ENCODE results near the gene TRPM3. TPM values are rescaled to one million over a fixed set of nuclear protein-coding genes. Genes with fewer than 3 reads are reported as not detected.

The TRPM3 gene
- polyA plus RNA-seq, 3 donors, result not detected

DNA sequence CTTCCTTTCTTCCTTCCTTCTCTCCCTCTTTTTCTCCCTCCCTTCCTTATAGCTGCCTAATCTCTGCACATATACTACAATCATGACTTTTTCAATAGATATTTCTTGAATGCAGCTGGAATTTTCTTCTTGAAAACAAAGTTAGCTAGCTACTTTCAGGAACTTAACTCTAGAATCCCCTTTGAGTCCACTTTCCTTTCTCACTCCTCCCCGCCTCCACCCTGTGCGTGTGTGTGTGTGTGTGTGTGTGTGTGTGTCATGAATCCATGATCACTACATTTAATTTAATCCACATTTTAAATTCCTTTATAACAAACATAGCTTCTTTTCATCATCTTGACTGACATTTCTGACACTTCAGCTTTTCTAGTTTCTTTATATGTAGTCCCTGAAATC lies 539.5 kb downstream of the TRPM3 start:
- WGBS (ENCODE audit: insufficient coverage), result no CpG with 5 or more reads among the region's 2 CpGs
- Mint-ChIP-seq H3K36me3 (peaks cover 0 to 3% of the 10 kb centered on the region in 2 donors), H3K4me3 (no peak overlapping the region), H3K4me1 (peaks cover 33% of the 10 kb centered on the region), H3K27ac (peak overlapping the region in 1 of 7 donors; percentile 49), H3K27me3 (ENCODE audit: low read depth in 3 of 3) (peaks cover 0 to 2% (median 0%) of the 10 kb centered on the region in 3 donors), H3K9me3 (no peaks in the 10 kb centered on the region)
- no peaks in the 10 kb centered on the region for H3K27me3 ChIP-seq (ENCODE audit: control insufficient read depth in 2 of 2, insufficient read depth in 2 of 2, low read length in 2 of 2)
- H3K9ac ChIP-seq (ENCODE audit: insufficient read depth, low read length, poor library complexity, severe bottlenecking), result no peak overlapping the region
- no peak overlapping the region for H3K4me2 ChIP-seq (replicated peaks; ENCODE audit: extremely low read depth, low read length, poor library complexity, severe bottlenecking)
- TF ChIP-seq, protein P1, sequence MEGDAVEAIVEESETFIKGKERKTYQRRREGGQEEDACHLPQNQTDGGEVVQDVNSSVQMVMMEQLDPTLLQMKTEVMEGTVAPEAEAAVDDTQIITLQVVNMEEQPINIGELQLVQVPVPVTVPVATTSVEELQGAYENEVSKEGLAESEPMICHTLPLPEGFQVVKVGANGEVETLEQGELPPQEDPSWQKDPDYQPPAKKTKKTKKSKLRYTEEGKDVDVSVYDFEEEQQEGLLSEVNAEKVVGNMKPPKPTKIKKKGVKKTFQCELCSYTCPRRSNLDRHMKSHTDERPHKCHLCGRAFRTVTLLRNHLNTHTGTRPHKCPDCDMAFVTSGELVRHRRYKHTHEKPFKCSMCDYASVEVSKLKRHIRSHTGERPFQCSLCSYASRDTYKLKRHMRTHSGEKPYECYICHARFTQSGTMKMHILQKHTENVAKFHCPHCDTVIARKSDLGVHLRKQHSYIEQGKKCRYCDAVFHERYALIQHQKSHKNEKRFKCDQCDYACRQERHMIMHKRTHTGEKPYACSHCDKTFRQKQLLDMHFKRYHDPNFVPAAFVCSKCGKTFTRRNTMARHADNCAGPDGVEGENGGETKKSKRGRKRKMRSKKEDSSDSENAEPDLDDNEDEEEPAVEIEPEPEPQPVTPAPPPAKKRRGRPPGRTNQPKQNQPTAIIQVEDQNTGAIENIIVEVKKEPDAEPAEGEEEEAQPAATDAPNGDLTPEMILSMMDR (IDR thresholded peaks at IDR 0.05), result no peak
- H3K9me3 ChIP-seq (replicated peaks in 1 of 2; ENCODE audit: control insufficient read depth in 1 of 2, insufficient read depth in 1 of 2, low read length in 2 of 2), result no peaks in the 10 kb centered on the region
- no peaks in the 10 kb centered on the region for H4K20me1 ChIP-seq (ENCODE audit: insufficient read depth, low read length)
- no peaks in the 10 kb centered on the region for H3K79me2 ChIP-seq (ENCODE audit: insufficient read depth, low read length)
- H3K36me3 ChIP-seq (replicated peaks in 1 of 2; ENCODE audit: control insufficient read depth in 1 of 2, insufficient read depth in 2 of 2, low read length in 2 of 2), result no peaks in the 10 kb centered on the region
- no peak overlapping the region for H2AFZ ChIP-seq (ENCODE audit: insufficient read depth, low read depth, low read length, poor library complexity, severe bottlenecking)
- H3K4me3 ChIP-seq (replicated peaks in 1 of 3; ENCODE audit: low read depth in 2 of 3, low read length in 3 of 3), result no peak overlapping the region
- no peak for DNase-seq
- peaks cover 25 to 29% of the 10 kb centered on the region in 2 donors for H3K4me1 ChIP-seq (ENCODE audit: control insufficient read depth in 1 of 2, insufficient read depth in 2 of 2, low read length in 2 of 2)
- no peak overlapping the region for H3K27ac ChIP-seq (ENCODE audit: low read depth in 1 of 2, low read length in 2 of 2)
- intact Hi-C loops (cut with micrococcal nuclease), result loop anchor here (2.0 to 10.0 kb wide), 2 partner anchors 19 to 47 kb away; no protein-coding TSS in a partner anchor

DNA sequence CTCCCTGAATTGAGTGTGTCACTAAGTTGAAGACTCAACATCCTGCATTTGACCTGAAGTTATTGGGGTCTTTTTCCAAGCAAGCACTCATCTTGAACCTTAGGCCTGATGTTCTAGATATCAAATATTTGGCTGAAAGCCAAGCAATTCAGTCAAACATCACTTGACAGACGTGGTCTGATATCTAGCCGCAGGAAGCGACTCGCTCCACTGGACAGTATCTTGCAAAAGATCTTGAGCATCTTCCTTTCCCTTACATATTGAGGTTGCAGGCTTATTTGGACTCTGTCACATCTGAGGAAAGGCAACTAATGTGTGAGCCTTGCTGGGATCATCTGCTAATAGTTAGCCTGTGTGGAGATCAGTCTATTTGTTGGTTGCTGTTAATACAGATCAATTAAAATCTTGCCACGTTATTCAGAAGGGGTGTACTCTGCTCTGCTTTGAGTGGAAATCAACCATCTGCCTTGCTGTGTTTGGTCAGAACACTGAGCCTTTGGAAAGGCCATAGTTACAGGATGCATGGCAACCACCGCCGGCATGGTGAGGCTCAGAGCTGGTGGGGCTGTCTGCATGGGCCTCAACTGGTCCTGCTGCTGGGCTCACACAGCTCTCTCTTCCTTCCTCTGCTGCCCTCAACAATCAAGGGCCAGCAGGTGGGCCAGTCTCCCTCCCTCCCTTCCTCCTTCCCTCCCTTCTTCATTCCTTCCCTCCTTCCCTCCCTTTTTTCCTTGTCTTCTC lies 540.0 kb downstream of the TRPM3 start:
- no peaks in the 10 kb centered on the region for H4K20me1 ChIP-seq (ENCODE audit: insufficient read depth, low read length)
- no peaks in the 10 kb centered on the region for H3K79me2 ChIP-seq (ENCODE audit: insufficient read depth, low read length)
- no peak overlapping the region for H3K4me3 ChIP-seq (replicated peaks in 1 of 3; ENCODE audit: low read depth in 2 of 3, low read length in 3 of 3)
- 52% methylated on average over 5 of the region's 7 CpGs for WGBS (ENCODE audit: insufficient coverage)
- H3K9ac ChIP-seq (ENCODE audit: insufficient read depth, low read length, poor library complexity, severe bottlenecking), result no peak overlapping the region
- TF ChIP-seq, protein P1 (IDR thresholded peaks at IDR 0.05), result no peak
- H3K27me3 ChIP-seq (ENCODE audit: control insufficient read depth in 2 of 2, insufficient read depth in 2 of 2, low read length in 2 of 2), result no peaks in the 10 kb centered on the region
- Mint-ChIP-seq H3K4me3 (no peak overlapping the region), H3K4me1 (peaks cover 37% of the 10 kb centered on the region), H3K36me3 (peaks cover 0 to 5% of the 10 kb centered on the region in 2 donors), H3K27ac (peak overlapping the region; percentile 60 to 91 (median 83)), H3K9me3 (no peaks in the 10 kb centered on the region), H3K27me3 (ENCODE audit: low read depth in 3 of 3) (peaks cover 0 to 2% (median 0%) of the 10 kb centered on the region in 3 donors)
- peaks cover 28 to 31% of the 10 kb centered on the region in 2 donors for H3K4me1 ChIP-seq (ENCODE audit: control insufficient read depth in 1 of 2, insufficient read depth in 2 of 2, low read length in 2 of 2)
- H3K9me3 ChIP-seq (replicated peaks in 1 of 2; ENCODE audit: control insufficient read depth in 1 of 2, insufficient read depth in 1 of 2, low read length in 2 of 2), result no peaks in the 10 kb centered on the region
- peak overlapping the region in 1 of 2 donors; percentile 59 for H3K27ac ChIP-seq (ENCODE audit: low read depth in 1 of 2, low read length in 2 of 2)
- intact Hi-C loops (cut with micrococcal nuclease), result loop anchor here (2.0 to 10.0 kb wide), 2 partner anchors 19 to 47 kb away; no protein-coding TSS in a partner anchor
- peak in 1 of 3 donors; percentile 21 for DNase-seq
- no peaks in the 10 kb centered on the region for H3K36me3 ChIP-seq (replicated peaks in 1 of 2; ENCODE audit: control insufficient read depth in 1 of 2, insufficient read depth in 2 of 2, low read length in 2 of 2)
- H3K4me2 ChIP-seq (replicated peaks; ENCODE audit: extremely low read depth, low read length, poor library complexity, severe bottlenecking), result no peak overlapping the region
- H2AFZ ChIP-seq (ENCODE audit: insufficient read depth, low read depth, low read length, poor library complexity, severe bottlenecking), result no peak overlapping the region

Measured in CD14-positive monocyte (primary cell).